DND-41 (cell line): ENCODE data around the gene FAAH.
"Not testable (repeated sequence)": the region's sequence is repeated elsewhere in the genome, so short reads cannot be mapped to it uniquely, and the experiment has no call there.

Experiments used
- EZH2 ChIP-seq: IDR thresholded peaks from 3 replicates; pipeline ENCODE4 v1.6.1; 2012; ENCODE audit warnings: borderline replicate concordance, low read depth, mild to moderate bottlenecking, moderate library complexity, low read length, inconsistent platforms; ENCODE audit not compliant: severe bottlenecking
- TF ChIP-seq, protein P1 (sequence below): IDR thresholded peaks from 2 replicates; pipeline ENCODE4 v1.5.1; 2012; ENCODE audit warnings: borderline replicate concordance, low read length, moderate library complexity, mild to moderate bottlenecking; ENCODE audit not compliant: poor library complexity, severe bottlenecking; ENCODE audit errors: extremely low read depth

DNA sequence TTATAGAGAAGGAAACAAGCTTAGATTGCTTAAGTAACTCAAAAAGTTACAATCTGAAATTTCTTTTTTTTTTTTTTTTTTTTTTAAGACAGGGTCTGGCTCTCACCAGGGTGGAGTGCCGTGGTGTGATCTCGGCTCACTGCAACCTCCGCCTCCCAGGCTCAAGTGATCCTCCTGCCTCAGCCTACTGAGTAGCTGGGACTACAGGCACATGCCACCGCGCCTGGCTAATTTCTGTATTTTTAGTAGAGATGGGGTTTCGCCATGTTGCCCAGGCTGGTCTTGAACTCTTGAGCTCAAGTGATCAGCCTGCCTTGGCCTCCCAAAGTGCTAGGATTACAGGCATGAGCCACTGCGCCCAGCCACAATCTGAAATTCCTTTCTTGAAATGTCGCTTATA is 26.4 kb upstream of the FAAH start:
- TF ChIP-seq, protein P1, sequence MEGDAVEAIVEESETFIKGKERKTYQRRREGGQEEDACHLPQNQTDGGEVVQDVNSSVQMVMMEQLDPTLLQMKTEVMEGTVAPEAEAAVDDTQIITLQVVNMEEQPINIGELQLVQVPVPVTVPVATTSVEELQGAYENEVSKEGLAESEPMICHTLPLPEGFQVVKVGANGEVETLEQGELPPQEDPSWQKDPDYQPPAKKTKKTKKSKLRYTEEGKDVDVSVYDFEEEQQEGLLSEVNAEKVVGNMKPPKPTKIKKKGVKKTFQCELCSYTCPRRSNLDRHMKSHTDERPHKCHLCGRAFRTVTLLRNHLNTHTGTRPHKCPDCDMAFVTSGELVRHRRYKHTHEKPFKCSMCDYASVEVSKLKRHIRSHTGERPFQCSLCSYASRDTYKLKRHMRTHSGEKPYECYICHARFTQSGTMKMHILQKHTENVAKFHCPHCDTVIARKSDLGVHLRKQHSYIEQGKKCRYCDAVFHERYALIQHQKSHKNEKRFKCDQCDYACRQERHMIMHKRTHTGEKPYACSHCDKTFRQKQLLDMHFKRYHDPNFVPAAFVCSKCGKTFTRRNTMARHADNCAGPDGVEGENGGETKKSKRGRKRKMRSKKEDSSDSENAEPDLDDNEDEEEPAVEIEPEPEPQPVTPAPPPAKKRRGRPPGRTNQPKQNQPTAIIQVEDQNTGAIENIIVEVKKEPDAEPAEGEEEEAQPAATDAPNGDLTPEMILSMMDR = not testable (repeated sequence)
- TF ChIP-seq EZH2 = not testable (repeated sequence)
